ENCODE data around the gene RAB32.

Gene RAB32

GRCh38 chr6:146542881-146543210 is 787 bp upstream of the RAB32 start:
- DNase-seq (ENCODE audit: low spot score), result no peak
- in situ Hi-C loops (cut with MboI; ENCODE audit: low sequenced_read_pairs, unreplicated experiment), result no loop called here
- no peak for TF ChIP-seq CTCF (IDR thresholded peaks at IDR 0.05; ENCODE audit: borderline replicate concordance, control extremely low read depth, extremely low read depth, insufficient read depth, missing control alignments)

- in situ Hi-C loops (cut with MboI; ENCODE audit: low sequenced_read_pairs, unreplicated experiment), result no loop called here
- DNase-seq (ENCODE audit: low spot score), result peak; percentile 11
- no peak for TF ChIP-seq CTCF (IDR thresholded peaks at IDR 0.05; ENCODE audit: borderline replicate concordance, control extremely low read depth, extremely low read depth, insufficient read depth, missing control alignments)
Measured at GRCh38 chr6:146543940-146544615, 445 bp downstream of the RAB32 start.

- in situ Hi-C loops (cut with MboI; ENCODE audit: low sequenced_read_pairs, unreplicated experiment), result no loop called here
- no peak for TF ChIP-seq CTCF (IDR thresholded peaks at IDR 0.05; ENCODE audit: borderline replicate concordance, control extremely low read depth, extremely low read depth, insufficient read depth, missing control alignments)
- DNase-seq (ENCODE audit: low spot score), result no peak
Measured at GRCh38 chr6:146544616-146545182, 1.1 kb downstream of the RAB32 start.

GRCh38 chr6:146545581-146545980 is 1.9 kb downstream of the RAB32 start:
- in situ Hi-C loops (cut with MboI; ENCODE audit: low sequenced_read_pairs, unreplicated experiment), result no loop called here
- TF ChIP-seq CTCF (IDR thresholded peaks at IDR 0.05; ENCODE audit: borderline replicate concordance, control extremely low read depth, extremely low read depth, insufficient read depth, missing control alignments), result no peak
- DNase-seq (ENCODE audit: low spot score), result no peak

- TF ChIP-seq CTCF (IDR thresholded peaks at IDR 0.05; ENCODE audit: borderline replicate concordance, control extremely low read depth, extremely low read depth, insufficient read depth, missing control alignments), result no peak
- DNase-seq (ENCODE audit: low spot score), result no peak
- in situ Hi-C loops (cut with MboI; ENCODE audit: low sequenced_read_pairs, unreplicated experiment), result no loop called here
Measured at GRCh38 chr6:146546443-146547043, 2.9 kb downstream of the RAB32 start.

- TF ChIP-seq CTCF (IDR thresholded peaks at IDR 0.05; ENCODE audit: borderline replicate concordance, control extremely low read depth, extremely low read depth, insufficient read depth, missing control alignments), result no peak
- DNase-seq (ENCODE audit: low spot score), result no peak
- in situ Hi-C loops (cut with MboI; ENCODE audit: low sequenced_read_pairs, unreplicated experiment), result no loop called here
Measured at GRCh38 chr6:146547889-146548288, 4.3 kb downstream of the RAB32 start.

Data from GM13976 (cell line).